NCI-H82 (cell line): ENCODE data around the gene APBB2.
A peak's percentile ranks its signal among the peaks of the same experiment; 100 is the strongest.
"Not testable (repeated sequence)": the region's sequence is repeated elsewhere in the genome, so short reads cannot be mapped to it uniquely, and the experiment has no call there.

Source experiments
- DNase-seq: peaks from one replicate; lab custom pipeline; 2025; lab: John Stamatoyannopoulos, UW

Gene APBB2

GRCh38 chr4:41060352-41061334 is 153.7 kb downstream of the APBB2 start:
- DNase-seq = no peak

- not testable (repeated sequence) for DNase-seq
Observed at GRCh38 chr4:41059411-41059810, 154.9 kb downstream of the APBB2 start.

GRCh38 chr4:41058426-41058825 is 155.9 kb downstream of the APBB2 start:
- DNase-seq = no peak

GRCh38 chr4:41057467-41057866 is 156.9 kb downstream of the APBB2 start:
- no peak for DNase-seq

GRCh38 chr4:41052287-41052686 is 162.1 kb downstream of the APBB2 start:
- no peak for DNase-seq

GRCh38 chr4:41050880-41051775 is 163.2 kb downstream of the APBB2 start:
- no peak for DNase-seq

GRCh38 chr4:41050116-41050515 is 164.2 kb downstream of the APBB2 start:
- no peak for DNase-seq

GRCh38 chr4:41049176-41049575 is 165.2 kb downstream of the APBB2 start:
- DNase-seq = not testable (repeated sequence)

- no peak for DNase-seq
Observed at GRCh38 chr4:41044791-41045190, 169.6 kb downstream of the APBB2 start.

GRCh38 chr4:41044165-41044564 is 170.2 kb downstream of the APBB2 start:
- DNase-seq = no peak

GRCh38 chr4:41043465-41043864 is 170.9 kb downstream of the APBB2 start:
- DNase-seq = no peak

GRCh38 chr4:41041551-41041950 is 172.8 kb downstream of the APBB2 start:
- DNase-seq = no peak

- no peak for DNase-seq
Observed at GRCh38 chr4:41039317-41039716, 175.0 kb downstream of the APBB2 start.

GRCh38 chr4:41038304-41038703 is 176.0 kb downstream of the APBB2 start:
- DNase-seq = no peak

GRCh38 chr4:41029098-41029497 is 185.2 kb downstream of the APBB2 start:
- DNase-seq = no peak

- no peak for DNase-seq
Observed at GRCh38 chr4:41028392-41029076, 185.8 kb downstream of the APBB2 start.

- no peak for DNase-seq
Observed at GRCh38 chr4:41026971-41027370, 187.4 kb downstream of the APBB2 start.

- no peak for DNase-seq
Observed at GRCh38 chr4:41025824-41026223, 188.5 kb downstream of the APBB2 start.

- DNase-seq = peak; percentile 74
Observed at GRCh38 chr4:41024556-41025491, 189.5 kb downstream of the APBB2 start.

GRCh38 chr4:41022116-41022515 is 192.2 kb downstream of the APBB2 start:
- DNase-seq = no peak
